CD4-positive, alpha-beta T cell treated with Interleukin-15 for 1 hour (primary cell): ENCODE data around the gene IQCN.
"Not testable (repeated sequence)": the region's sequence is repeated elsewhere in the genome, so short reads cannot be mapped to it uniquely, and the experiment has no call there.

Source experiments
- DNase-seq: peaks from one replicate; pipeline ENCODE4 v3.0.0-alpha.2; 2020

The IQCN gene

DNA sequence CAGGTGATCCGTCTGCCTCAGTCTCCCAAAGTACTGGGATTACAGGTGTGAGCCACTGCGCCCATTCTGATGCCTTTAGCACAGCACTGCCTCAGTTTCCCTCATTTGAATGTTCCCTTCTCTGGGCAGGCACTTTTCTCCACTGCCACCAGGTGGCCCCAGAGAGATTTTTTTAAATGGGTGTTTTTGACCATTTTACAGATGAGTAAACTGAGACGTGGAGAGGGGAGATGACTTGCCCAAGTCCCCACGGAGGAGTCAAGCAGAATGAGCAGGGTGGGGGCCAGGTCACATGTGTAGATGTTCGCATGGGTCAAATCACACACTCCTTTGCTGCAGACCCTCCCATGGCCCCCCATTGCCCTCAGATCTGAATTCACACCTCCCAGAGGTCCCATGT, 44.8 kb downstream of the IQCN start:
- DNase-seq: no peak

DNA sequence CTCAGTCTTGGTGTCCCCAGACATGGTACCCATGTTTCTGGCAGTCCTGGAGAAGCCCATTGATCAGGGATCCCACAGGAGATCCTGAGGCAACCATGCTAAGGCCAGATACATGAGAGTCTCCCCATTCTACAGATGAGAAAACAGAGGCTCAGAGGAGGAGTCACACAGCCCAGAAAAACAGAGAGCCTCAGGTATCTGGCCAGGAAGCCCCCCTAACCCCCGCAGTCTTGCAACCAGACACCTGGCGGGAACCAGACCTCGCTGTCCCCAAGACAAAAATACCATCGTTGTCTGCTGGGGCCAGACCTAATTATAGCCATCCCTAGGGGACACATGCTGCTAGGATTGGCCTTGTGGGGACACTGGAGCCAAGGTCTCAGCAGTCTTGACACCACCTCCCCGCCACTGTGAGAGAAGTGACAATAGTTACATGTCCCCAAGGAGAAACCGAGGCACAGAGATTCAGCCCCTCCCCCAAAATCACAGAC, 46.4 kb downstream of the IQCN start:
- DNase-seq: no peak

DNA sequence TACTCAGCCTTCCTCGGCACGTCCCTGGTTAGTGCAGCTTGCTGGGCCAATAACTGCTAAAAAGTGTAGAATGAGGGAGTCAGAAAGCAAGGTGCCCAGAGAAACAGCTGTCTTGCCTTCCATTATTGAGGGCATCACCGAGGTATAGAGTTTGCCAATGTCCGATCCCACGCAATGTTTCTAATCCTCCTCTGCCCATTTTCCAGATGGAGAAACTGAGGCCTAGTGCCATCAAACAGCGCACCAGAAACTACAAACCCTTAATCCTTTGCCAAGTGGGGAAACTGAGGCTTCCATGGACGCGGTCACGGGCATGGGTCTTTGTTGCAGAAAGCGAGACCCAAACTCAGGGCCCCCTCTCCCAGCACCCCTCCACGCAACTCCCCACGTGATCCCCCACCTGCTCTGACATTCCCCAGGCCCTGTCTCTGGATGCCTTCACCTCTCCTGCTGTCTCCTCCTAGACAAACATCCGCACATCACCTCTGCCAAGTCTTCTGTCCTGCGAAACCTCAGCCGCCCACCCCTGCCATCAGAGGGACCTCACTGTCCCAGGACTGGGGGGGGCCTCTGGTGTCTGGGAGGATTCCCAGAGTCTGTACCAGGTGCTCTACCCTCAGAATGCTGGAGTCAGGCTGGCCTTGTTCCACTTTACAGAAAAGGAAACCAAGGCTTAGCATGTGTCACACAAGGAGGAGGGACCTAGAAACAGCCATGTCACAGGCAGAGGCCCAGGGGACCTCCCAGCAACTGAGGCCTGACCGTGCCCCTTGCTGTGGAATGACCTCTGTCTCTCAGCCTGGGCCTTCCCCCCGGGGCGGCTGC, 47.1 kb downstream of the IQCN start:
- no peak for DNase-seq

DNA sequence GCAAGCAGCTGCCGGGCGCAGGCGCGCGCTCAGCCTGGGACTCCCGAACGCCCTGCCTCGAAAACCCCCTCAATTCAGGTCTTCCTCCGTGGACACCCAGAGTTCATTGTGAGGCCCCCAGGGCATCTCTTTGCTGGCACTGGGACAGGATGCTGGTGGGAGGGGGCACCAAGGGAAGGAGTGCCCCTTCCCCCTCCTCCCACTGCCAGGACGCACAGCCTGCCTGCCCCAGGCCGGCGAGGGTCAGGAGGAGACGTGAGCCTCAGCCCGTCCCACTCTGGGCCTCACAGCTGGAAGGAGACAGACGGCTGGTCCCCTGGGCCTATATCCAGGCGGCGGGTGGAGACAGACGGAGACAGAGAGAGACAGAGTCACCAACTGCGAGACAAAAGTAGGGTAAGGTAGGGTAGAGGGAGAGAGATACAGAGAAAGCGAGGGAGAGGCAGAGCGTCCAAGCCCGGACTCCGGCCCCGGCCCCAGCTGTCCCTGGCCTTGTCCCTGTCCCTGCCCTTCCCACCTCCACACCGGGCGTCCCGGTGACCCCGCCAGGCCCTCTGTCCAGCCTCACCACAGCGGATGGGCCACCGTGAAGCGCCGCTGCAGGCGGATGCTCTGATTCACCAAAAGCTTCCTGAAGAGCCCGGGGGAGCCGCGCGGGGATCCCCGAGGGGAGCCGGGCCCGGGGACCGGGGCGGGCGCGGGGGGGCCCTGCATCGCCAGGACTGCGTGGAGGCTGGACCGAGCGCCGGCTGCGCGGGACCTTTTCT, 48.4 kb downstream of the IQCN start, which contains the start of gene PDE4C:
Gene PDE4C, minus strand, starts transcription at position 737 of the 767 bp plus-strand sequence. Its CDS starts 23 bp downstream, at position 714.
- DNase-seq: no peak

DNA sequence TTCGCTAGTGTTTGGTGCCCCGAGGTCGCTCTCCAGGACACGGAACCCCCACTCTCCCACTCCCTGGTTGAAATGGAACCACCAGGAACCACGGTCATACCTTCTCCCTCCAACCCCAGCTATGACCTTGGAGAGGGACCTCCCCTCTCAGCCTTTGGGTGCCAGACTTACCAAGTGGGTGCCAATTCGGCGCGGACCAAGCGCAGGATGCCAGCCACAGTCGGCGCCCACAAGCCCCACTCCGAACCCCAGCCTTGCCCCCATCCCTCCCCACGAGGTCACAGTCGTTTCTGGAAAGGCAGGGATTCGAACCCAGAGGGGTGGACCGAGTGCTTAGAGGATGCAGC, 48.9 kb downstream of the IQCN start:
- no peak for DNase-seq

DNA sequence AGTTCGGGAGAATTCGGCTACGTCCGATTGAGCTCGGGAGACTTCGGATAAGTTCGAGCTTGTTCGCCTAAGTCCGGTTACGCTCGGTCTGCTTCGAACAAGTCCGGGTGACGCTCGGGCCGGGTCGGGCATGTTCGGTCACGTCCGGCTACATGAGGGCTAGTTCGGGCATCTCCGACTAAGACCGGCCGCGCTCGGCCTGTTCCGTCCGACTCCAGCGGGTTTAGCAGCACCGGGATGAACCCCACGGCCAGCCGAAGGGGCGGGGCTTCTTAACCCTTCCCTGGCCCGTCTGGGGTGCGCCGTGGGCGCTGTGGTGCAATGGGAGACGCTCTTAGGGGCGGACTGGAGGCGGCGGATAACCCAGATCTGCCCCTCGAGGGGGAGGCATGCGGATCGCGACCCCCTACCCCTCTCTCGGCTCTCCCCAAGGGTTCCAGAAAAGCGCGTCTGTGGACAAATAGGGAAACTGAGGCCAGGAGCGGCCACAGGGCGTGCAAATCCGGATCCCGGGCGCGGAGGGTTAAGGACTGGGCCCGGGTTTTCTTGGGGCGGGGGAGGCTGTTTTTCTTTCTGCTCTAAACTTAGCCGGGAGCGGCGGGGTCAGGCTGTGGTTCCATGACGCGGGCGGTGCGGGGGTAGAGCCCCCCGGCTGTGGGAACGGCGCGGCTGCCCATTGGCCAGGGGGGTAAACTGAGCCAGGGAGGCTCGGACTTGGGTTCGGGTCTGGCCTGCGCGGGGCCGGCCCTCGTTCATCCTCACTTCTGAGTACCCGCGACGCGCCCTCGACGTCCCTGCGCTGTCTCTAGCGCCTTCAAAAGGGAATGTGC, 49.5 kb downstream of the IQCN start:
- peak; percentile 92 for DNase-seq

DNA sequence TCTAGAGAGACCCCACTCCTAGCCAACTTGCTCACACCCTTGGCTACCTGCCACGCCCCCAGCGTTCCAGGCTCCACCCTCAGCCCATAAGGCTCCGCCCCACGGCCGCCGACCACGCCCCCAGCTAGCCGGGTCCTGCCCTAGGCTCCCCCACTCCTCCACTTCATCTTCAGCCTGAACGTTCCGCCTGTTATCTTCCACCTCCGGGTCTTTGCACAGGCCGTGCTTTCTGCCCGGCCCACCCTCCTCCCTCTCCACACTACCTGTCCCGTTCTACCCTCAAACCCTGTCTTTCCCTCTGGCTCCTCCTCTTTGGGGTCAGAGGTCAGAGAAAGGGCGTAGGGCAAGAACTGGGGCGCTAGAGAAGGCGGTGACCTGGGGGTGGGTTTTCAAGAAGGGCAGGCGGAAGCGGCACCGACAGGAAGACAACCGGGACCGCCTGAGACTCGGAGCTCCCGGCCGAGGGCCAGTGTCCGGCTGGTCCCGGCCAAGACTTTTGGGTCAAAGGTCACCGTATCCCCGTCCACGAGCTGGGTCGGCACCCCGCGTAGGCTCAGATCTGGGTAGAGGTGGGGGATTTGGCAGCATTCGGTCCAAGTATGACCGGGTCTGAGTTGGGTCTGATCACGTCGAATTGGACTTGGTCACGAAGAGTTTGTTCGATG, 50.3 kb downstream of the IQCN start:
- DNase-seq: no peak

DNA sequence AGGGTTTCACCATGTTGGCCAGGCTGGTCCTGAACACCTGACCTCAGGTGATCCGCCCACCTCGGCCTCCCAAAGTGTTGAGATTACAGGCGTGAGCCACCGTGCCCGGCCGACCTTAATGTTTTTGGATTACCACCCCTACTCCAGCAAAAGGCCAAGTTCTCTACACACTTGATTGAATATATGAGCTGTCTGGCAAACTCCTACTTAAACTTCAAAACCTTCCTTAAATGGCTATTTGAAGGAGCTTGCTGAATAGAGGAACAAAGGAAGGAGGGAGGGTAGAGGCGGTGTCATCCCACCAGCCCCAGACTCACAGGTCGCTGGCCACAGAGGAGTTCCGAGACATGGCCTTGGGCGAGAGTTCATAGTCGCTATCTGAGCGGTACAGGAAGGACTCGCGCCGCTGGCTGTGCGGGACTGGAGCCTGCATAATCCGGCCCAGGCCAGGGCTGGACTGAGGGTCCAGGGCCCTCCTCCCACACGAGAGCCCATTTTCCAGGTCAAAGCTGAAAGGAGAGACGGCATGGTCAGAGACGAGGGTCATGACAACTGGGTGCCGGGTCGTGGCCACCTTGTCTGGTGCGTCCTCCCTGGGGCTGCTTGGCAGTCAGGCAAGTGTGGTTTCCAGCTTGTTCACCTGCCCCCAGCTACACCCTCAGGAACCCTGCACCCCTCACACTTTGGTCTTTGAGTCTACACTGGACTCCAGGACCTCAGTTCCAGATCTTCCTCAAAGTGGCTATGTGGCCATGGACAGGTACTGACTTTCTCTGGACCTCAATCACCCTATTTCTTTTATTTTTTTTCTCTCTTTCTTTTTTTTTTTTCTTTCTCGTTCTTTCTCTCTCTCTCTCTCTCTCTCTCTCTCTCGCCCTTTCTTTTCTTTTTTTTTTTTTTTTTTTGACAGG, 52.2 kb downstream of the IQCN start:
- DNase-seq: no peak

DNA sequence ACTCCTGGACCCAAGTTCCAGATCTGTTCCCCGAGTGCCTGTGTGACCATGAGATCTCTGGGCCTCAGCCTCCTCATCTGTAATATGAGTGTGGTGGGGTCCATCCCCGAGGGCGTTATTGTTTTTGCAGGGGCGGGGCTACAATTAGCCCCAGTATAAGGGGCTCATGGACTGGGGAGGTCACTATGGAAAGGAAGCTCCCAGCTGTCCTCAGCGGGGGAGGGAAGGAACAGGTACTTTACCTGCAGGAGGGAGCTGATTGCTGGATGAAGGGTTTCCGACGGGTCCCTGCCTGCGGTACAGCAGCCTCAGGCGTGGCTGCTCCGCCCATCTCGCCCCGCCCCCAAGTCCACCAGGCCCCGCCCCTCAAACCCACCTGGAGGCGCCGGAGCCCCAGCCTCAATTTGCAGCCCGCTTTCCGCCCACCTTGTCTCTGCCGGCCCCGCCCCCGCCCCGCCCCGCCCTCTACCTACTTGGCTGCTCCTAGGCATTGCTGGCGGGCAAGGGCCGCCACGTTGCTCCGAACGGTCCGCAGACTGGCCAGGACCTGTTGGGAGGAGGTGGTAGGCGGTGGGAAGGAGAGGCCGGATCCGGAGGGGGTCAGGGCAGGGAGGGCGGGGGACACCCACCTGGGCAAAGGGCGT, 53.5 kb downstream of the IQCN start:
- no peak for DNase-seq

DNA sequence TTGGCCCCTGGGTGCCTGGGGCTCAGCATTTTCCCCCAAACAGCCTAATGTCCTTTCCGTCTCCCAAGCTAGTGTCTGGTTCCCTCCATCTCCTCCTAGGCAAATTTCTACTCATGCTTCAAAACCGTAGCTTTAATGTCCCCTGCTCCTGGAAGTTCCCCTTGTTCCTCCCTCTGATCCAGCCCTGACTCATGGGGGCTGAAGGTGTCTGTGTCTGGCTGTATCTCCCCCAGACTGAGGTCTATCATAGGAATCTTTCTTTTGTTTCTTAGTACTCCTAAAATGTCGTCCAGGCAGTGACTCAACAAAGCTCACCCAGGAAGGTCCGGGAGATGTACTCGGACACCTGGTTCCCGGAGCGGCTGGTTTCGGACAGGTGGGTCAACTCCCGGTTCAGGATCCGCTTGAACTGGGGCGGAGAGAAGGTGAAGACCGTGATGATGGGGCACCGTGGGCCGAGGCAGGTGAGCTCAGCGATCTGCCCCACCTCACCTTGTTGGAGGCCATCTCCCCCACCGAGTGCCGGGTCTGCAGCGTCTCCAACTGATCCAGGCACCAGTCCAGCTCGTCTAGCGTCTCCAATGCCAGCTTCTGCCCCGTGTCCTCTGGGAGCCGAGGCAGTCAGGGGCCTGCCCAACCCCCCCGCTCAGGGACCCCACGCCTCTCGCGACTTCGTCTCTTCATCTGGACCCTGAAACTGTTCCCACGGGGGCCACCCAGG, 54.2 kb downstream of the IQCN start:
- DNase-seq: no peak

DNA sequence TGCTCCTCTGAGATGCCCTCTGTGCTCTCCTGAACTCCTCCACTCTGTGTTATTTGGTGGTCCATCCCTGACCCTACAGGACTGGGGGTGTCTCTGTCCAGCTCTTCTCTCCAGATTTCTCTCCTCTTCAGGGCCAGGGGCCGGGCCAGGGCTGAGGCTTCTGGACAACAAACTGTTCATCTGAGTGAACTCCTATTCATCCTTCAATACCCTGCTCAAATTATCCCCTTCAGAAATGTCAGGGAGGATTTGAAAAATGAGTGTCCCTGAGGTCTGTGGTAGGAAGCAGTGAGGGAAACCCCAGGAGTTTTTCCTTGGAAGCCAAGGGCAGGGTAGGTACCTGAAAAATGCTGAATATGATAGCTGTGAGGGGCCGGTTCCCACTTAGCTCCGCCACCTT, 55.7 kb downstream of the IQCN start:
- DNase-seq: no peak

DNA sequence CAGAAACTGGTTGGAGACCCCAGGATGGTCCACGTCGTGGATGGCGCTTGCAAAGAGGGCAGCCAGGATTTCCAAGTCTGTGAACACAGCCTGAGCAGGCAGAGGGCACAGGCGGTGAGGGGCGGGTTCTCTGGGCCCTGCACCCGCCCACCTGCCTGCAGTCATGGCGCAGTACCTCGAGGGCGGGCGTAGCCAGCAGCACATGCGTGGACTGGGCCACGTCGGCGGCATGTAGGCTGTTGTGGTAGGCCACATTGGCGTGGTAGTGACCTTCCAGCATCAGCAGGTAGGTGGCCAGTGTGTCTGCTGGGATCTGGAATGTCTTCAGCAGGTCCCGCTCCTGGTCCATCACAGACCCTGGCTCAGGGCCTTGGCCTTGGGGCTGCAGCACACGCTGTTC, 56.1 kb downstream of the IQCN start:
- no peak for DNase-seq

DNA sequence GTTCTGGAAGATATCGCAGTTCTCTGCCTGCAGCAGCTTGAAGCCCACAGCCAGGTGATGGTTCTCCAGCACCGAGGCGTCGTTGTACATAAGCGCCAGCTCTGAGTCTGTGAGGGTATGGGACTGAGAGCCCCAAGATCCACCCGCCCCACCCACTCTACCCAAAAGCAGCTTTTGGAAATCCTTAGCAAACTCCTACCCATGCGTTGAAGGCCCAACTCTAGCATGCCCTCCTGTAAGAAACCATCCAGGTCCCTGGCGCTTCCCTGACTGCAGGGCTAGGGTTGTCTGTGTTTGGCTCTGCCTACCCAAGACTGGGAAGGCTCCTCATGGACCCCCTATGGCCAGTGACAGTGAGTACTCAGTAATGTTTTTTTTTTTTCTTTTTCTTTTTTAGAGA, 57.5 kb downstream of the IQCN start:
- DNase-seq: no peak

DNA sequence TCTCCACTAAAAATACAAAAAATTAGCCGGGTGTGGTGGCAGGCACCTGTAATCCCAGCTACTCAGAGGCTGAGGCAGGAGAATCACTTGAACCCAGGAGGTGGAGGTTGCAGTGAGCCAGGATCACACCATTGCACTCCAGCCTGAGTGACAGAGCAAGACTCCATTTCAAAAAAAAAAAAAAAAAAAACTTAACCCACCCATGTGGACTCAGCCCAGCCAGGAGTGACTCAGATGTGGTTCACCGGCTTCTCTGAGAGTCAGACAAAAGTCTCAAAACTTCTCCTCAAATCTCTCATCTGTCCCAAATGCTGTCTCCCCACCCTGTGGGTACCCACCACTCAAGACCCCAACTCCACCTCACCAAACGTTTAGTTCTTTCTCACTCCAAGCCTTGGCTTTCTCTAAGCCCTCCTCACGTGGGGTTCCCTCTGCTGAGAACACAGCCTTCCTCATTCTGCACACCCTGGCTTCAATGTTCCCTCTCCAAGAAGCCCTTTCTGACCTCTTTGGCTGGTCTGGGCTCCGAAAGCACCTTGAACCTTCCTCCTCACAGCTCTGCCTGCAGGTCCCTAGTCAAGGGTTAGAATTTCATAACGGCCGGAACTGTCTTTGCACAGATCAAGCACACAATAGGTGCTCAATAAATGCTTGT, 59.3 kb downstream of the IQCN start:
- no peak for DNase-seq

DNA sequence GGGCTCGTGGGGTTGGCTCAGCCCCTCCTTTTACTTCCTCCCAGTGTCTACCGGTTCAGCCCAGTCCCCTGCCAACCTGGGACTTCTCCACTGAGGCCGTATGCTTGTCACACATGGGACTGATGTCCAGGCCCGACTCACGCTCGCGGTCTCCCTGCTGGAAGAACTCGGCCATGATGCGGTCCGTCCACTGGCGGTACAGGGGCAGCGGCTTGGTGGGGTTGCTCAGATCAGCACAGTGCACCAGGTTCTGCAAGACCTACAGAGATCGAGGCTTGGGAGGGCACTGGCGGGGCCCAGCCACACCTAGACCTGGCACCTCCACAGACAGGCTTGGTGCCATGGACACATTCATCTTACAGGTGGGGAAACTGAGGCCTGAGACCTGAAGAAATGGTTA, 62.6 kb downstream of the IQCN start:
- DNase-seq: no peak

DNA sequence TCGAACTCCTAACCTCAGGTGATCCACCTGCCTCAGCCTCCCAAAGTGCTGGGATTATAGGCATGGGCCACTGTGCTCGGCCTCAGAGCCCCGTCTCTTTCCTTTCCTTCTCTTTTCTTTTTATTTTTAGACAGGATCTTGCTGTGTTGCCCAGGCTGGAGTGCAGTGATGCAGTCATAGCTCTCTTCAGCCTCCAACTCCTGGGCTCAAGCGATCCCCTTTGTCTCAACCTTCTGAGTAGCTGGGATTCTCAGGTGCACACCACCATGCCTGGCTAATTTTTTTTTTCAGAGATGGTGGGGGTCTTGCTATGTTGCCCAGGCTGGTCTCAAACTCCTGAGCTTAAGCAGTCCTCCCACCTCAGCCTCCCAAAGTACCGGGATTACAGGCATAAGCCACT, 64.3 kb downstream of the IQCN start:
- DNase-seq: not testable (repeated sequence)

DNA sequence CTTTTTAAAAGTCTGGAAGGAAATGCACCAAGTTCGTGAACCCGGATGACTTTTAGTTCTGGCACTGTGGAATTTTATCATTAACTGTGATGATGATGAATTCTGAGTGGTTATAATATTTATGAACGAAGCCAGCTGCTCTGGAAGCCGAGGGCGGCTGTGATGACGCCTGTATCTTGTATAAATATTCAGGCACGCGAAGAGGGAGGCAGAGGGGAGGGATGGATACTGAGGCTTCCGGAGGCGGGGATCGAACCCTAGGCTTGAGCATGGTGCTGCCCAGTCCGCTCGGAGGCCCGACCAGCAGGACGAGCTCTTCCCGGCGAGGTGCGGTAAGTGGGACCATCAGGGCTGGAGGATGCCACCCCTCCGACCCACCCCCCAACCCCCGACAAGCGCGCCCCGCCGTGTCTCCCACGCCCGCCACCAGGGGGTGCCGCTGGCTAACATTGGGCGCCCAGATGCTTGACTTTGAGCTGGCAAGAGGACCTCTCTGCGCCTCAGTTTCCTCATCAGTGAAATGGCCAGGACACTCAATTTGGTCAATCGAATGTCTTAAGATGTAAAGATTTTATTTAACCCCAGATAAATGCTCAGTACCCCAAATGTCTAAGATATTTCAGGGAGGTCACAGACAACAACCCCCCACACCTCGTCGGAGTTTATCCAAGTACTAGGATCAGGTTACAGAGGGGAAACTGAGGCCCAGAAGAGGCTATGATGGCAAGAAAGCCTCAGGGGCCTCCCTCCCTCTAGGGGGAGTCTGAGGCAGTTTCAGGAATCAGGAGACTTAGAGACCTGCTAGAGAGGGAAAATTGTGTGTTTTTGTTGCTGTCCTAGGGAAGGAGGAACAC, 65.9 kb downstream of the IQCN start:
- peak; percentile 44 for DNase-seq
